CD4-positive, alpha-beta T cell (primary cell): ENCODE measurements around the gene SLC28A1. TPM values are rescaled to one million over a fixed set of nuclear protein-coding genes. Genes with fewer than 3 reads are reported as not detected.

Experiments used
- ATAC-seq: fragments of 200-7000 bp; cut with Tn5 transposase; one replicate; pipeline ENCODE4 v1.10.0; 2022; ENCODE audit warnings: mild to moderate bottlenecking; ENCODE audit not compliant: poor library complexity
- CTCF ChIA-PET: fragments of 350-600 bp; sonication (Branson Sonifier 250); formaldehyde crosslinking; loops from one replicate; lab custom pipeline; 2021; ENCODE audit warnings: antibody characterized with exemption, inconsistent platforms; lab: Charles Lee
- POLR2A ChIA-PET: fragments of 350-600 bp; sonication (Branson Sonifier 250); formaldehyde crosslinking; loops from one replicate; lab custom pipeline; 2021; ENCODE audit warnings: antibody characterized with exemption, inconsistent platforms; lab: Charles Lee
- DNase-seq, 14 experiments: peaks; one replicate each; pipeline ENCODE4 v3.0.0-alpha.2; 2013 to 2020; ENCODE audit warnings: mixed read lengths in 2 of 14
- H3K27ac ChIP-seq, 2 donors: one replicate each; pipeline versions ENCODE4 v1.5.1 to v1.7.0; 2013; ENCODE audit warnings: low read length in 2 of 2, low read depth in 1 of 2, mild to moderate bottlenecking in 1 of 2
- H3K27me3 ChIP-seq, 2 experiments: 1 replicate in 1 of 2; 2 replicates in 1 of 2; pipeline versions ENCODE4 v1.6.1 to v1.7.0; 2013; ENCODE audit warnings: low read length in 2 of 2, control low read depth in 1 of 2, mild to moderate bottlenecking in 1 of 2, moderate library complexity in 1 of 2; ENCODE audit not compliant: insufficient read depth in 2 of 2, control insufficient read depth in 1 of 2
- H3K36me3 ChIP-seq: one replicate; pipeline ENCODE4 v1.6.1; 2013; ENCODE audit warnings: low read length, control low read depth; ENCODE audit not compliant: insufficient read depth
- H3K4me1 ChIP-seq: one replicate; pipeline ENCODE4 v1.6.1; 2013; ENCODE audit warnings: low read length, control low read depth; ENCODE audit not compliant: insufficient read depth
- H3K4me3 ChIP-seq: one replicate; pipeline ENCODE4 v1.5.1; 2013; ENCODE audit warnings: mild to moderate bottlenecking, low read length, moderate library complexity
- H3K9me3 ChIP-seq, 2 experiments: 1 replicate in 1 of 2; 2 replicates in 1 of 2; pipeline versions ENCODE4 v1.6.1 to v1.7.0; 2013; ENCODE audit warnings: low read length in 2 of 2, mild to moderate bottlenecking in 2 of 2, control low read depth in 1 of 2, moderate library complexity in 1 of 2; ENCODE audit not compliant: control insufficient read depth in 1 of 2, insufficient read depth in 1 of 2
- H3K27ac Mint-ChIP-seq: one replicate; pipeline ENCODE4 v1.8.0; 2020; ENCODE audit warnings: mixed read lengths
- H3K27me3 Mint-ChIP-seq: one replicate; pipeline ENCODE4 v1.8.0; 2021; ENCODE audit warnings: mixed read lengths
- H3K36me3 Mint-ChIP-seq: one replicate; pipeline ENCODE4 v1.8.0; 2021; ENCODE audit warnings: low read depth, mixed read lengths
- H3K4me1 Mint-ChIP-seq: one replicate; pipeline ENCODE4 v1.8.0; 2021; ENCODE audit warnings: low read depth, mixed read lengths
- H3K4me3 Mint-ChIP-seq: one replicate; pipeline ENCODE4 v1.8.0; 2020; ENCODE audit warnings: mild to moderate bottlenecking, mixed read lengths
- H3K9me3 Mint-ChIP-seq: one replicate; pipeline ENCODE4 v1.8.0; 2020; ENCODE audit warnings: mixed read lengths
- CTCF ChIP-seq: fragments of 200-600 bp; IDR thresholded peaks from one replicate; pipeline ENCODE4 v1.8.0; 2022; ENCODE audit warnings: antibody characterized with exemption, mild to moderate bottlenecking
- intact Hi-C, 2 experiments: fragments of 100-400 bp; cut with DNase I in 1 of 2; cut with micrococcal nuclease in 1 of 2; formaldehyde crosslinking; loops; one replicate each; pipeline versions ENCODE4 v1.15.1 to v1.9.0; 2023 to 2025; cut with DNase I, micrococcal nuclease
- total RNA-seq, 174 experiments: library from RNA in 2 of 174; stranded (reverse) in 2 of 174; gene quantifications; one replicate each; pipeline ENCODE4 v1.2.3 and lab custom pipeline; 2021 to 2026

SLC28A1 gene
- total RNA-seq, 2 experiments from 2014 or later, result not detected

GRCh38 chr15:84962955-84963354 is 78.5 kb downstream of the SLC28A1 start:
- H3K9me3 ChIP-seq, result peaks cover 0 to 5% of the 10 kb centered on the region in 2 experiments
- no peaks in the 10 kb centered on the region for H3K4me1 Mint-ChIP-seq
- no peak overlapping the region for H3K27ac Mint-ChIP-seq
- intact Hi-C loops, result no loop called here
- DNase-seq, result no peak
- H3K27me3 Mint-ChIP-seq, result peaks cover 5% of the 10 kb centered on the region
- ATAC-seq, result no peak
- no peaks in the 10 kb centered on the region for H3K36me3 Mint-ChIP-seq
- ChIA-PET POLR2A (no interaction called here), CTCF (interaction anchor here (1.0 kb wide), 1 partner anchor 374 kb away, joined by 3 read pairs; no protein-coding TSS in a partner anchor)
- no peak overlapping the region for H3K4me3 Mint-ChIP-seq
- H3K36me3 ChIP-seq, result no peaks in the 10 kb centered on the region
- H3K27ac ChIP-seq, result no peak overlapping the region
- H3K9me3 Mint-ChIP-seq, result no peaks in the 10 kb centered on the region
- H3K27me3 ChIP-seq, result no peaks in the 10 kb centered on the region
- no peak overlapping the region for H3K4me3 ChIP-seq
- TF ChIP-seq CTCF, result no peak
- no peaks in the 10 kb centered on the region for H3K4me1 ChIP-seq

DNA sequence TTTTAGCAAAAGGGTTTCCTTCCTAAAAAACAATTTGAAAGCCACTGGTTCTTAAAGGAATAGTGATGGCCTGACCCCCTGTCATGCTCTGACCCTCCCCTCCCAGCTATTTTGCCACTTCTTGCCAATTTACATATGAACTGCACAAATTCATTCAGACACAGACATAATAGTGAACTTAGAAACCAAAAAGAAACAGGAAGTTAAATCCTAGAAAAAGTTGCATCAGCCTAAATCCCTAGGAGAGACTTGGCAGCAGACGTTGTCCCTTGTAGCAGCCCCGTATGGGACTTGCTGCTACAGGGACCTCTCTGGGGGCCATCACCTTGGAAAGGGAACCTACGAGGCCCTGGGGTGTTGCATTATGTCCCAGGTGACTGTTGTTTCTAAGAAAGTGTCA is 82.9 kb downstream of the SLC28A1 start:
- H3K4me1 ChIP-seq, result no peaks in the 10 kb centered on the region
- intact Hi-C loops, result no loop called here
- Mint-ChIP-seq H3K36me3 (no peaks in the 10 kb centered on the region), H3K27me3 (peaks cover 10% of the 10 kb centered on the region), H3K9me3 (no peaks in the 10 kb centered on the region), H3K4me3 (no peak overlapping the region), H3K27ac (no peak overlapping the region), H3K4me1 (no peaks in the 10 kb centered on the region)
- H3K36me3 ChIP-seq, result no peaks in the 10 kb centered on the region
- H3K27me3 ChIP-seq, result no peaks in the 10 kb centered on the region
- no peak overlapping the region for H3K27ac ChIP-seq
- no peak for ATAC-seq
- H3K4me3 ChIP-seq, result no peak overlapping the region
- ChIA-PET CTCF (no interaction called here), POLR2A (no interaction called here)
- no peak for DNase-seq
- no peak for TF ChIP-seq CTCF
- peaks cover 0 to 5% of the 10 kb centered on the region in 2 experiments for H3K9me3 ChIP-seq

GRCh38 chr15:84968301-84968700 is 83.8 kb downstream of the SLC28A1 start:
- Mint-ChIP-seq H3K36me3 (no peaks in the 10 kb centered on the region), H3K4me1 (no peaks in the 10 kb centered on the region), H3K27ac (no peak overlapping the region), H3K4me3 (no peak overlapping the region), H3K27me3 (peaks cover 10% of the 10 kb centered on the region), H3K9me3 (no peaks in the 10 kb centered on the region)
- intact Hi-C loops, result no loop called here
- ATAC-seq (no peak), DNase-seq (no peak)
- H3K36me3 ChIP-seq, result no peaks in the 10 kb centered on the region
- peaks cover 0 to 5% of the 10 kb centered on the region in 2 experiments for H3K9me3 ChIP-seq
- TF ChIP-seq CTCF, result no peak
- no peaks in the 10 kb centered on the region for H3K4me1 ChIP-seq
- CTCF ChIA-PET, result no interaction called here
- POLR2A ChIA-PET, result interaction anchor here (1.0 kb wide), 1 partner anchor 13 kb away, joined by 4 read pairs; no protein-coding TSS in a partner anchor
- no peaks in the 10 kb centered on the region for H3K27me3 ChIP-seq
- H3K4me3 ChIP-seq, result no peak overlapping the region
- H3K27ac ChIP-seq, result no peak overlapping the region
